ENCODE data around the gene TARBP1. TPM values are rescaled to one million over a fixed set of nuclear protein-coding genes. Genes with fewer than 3 reads are reported as not detected.

The TARBP1 gene
- total and polyA plus RNA-seq, 2 of the 13 experiments (the other 11 are each of a cell fraction or from before 2014, with no cell fraction given), result 37.7 to 67.0 TPM

- in situ Hi-C loops (cut with HindIII; ENCODE audit: extremely low pct_ligation_motif_present, low pct_unique_long_range_greater_than_20kb), result no loop called here
- intact Hi-C loops (cut with micrococcal nuclease; ENCODE audit: unreplicated experiment), result loop anchor here (10.0 kb wide), 1 partner anchor 926 kb away; no protein-coding TSS in a partner anchor
- H3K9ac ChIP-seq (ENCODE audit: insufficient read depth, low read depth, low read length), result no peak overlapping the region
- H3K4me1 ChIP-seq (ENCODE audit: insufficient read depth, low read length), result peaks cover 26% of the 10 kb centered on the region
- ATAC-seq (no peak), FAIRE-seq (no peak), DNase-seq (ENCODE audit: low spot score) (no peak)
- H3K4me2 ChIP-seq (ENCODE audit: low read depth, low read length), result peak overlapping the region; percentile 72; the same call in 1 of the 2 replicates
- CTCF ChIA-PET (ENCODE audit: low intra/inter-chr PET ratio, low total read pairs), result no interaction called here
- WGBS (ENCODE audit: low lambda C conversion rate), result 69% methylated on average over 9 of the region's 9 CpGs
- H3K27ac ChIP-seq (ENCODE audit: extremely low read length, insufficient read depth, low read length), result no peak overlapping the region
- no peaks in the 10 kb centered on the region for H4K20me1 ChIP-seq (ENCODE audit: insufficient read depth, low read length)
- POLR2A ChIA-PET, result interaction anchor here (1.0 to 1.8 kb wide), 4 partner anchors 9 to 236 kb away, joined by 3 to 11 read pairs (median 6); partner anchors contain the start of gene TARBP1
- H3K36me3 ChIP-seq (replicated peaks in 1 of 2; ENCODE audit: control insufficient read depth in 1 of 2, insufficient read depth in 2 of 2, low read length in 2 of 2), result no peaks in the 10 kb centered on the region
- no peak overlapping the region for H3K4me3 ChIP-seq (replicated peaks in 1 of 3; ENCODE audit: insufficient read depth in 1 of 3, low read depth in 2 of 3, low read length in 3 of 3)
- H3K79me2 ChIP-seq (ENCODE audit: insufficient read depth, low read length), result no peaks in the 10 kb centered on the region
- H3K27me3 ChIP-seq (ENCODE audit: control insufficient read depth in 1 of 2, insufficient read depth in 2 of 2, low read length in 2 of 2), result 0 out of 5 replicates have a peak, but pooled peaks cover 0 to 1% of the 10 kb centered on the region in 2 experiments
- no peak for TF ChIP-seq ZNF441 (CRISPR knock-in tag; IDR thresholded peaks at IDR 0.05; ENCODE audit: borderline replicate concordance)
- no peak for TF ChIP-seq ZNF274 (CRISPR knock-in tag; IDR thresholded peaks at IDR 0.05)
- TF ChIP-seq KLF11 (CRISPR knock-in tag; IDR thresholded peaks at IDR 0.05), result no peak
- no peak for TF ChIP-seq ZNF652 (CRISPR knock-in tag; IDR thresholded peaks at IDR 0.05; ENCODE audit: borderline replicate concordance, low read depth)
- TF ChIP-seq IRF2 (CRISPR knock-in tag; IDR thresholded peaks at IDR 0.05), result no peak
- no peak for TF ChIP-seq KLF16 (CRISPR knock-in tag; IDR thresholded peaks at IDR 0.05)
- TF ChIP-seq DMAP1 (CRISPR knock-in tag; IDR thresholded peaks at IDR 0.05), result no peak
- TF ChIP-seq YEATS2 (CRISPR knock-in tag; IDR thresholded peaks at IDR 0.05; ENCODE audit: borderline replicate concordance), result no peak
- TF ChIP-seq ZNF678 (CRISPR knock-in tag; IDR thresholded peaks at IDR 0.05), result no peak
- TF ChIP-seq DMTF1 (CRISPR knock-in tag; IDR thresholded peaks at IDR 0.05), result no peak
- no peak for TF ChIP-seq RBAK (CRISPR knock-in tag; IDR thresholded peaks at IDR 0.05)
- no peak for TF ChIP-seq ZNF773 (CRISPR knock-in tag; IDR thresholded peaks at IDR 0.05; ENCODE audit: borderline replicate concordance)
- no peak for TF ChIP-seq HNRNPH1 (optimal IDR thresholded peaks at IDR 0.05; ENCODE audit: low read depth, low read length)
- no peak for TF ChIP-seq SP2 (CRISPR knock-in tag; IDR thresholded peaks at IDR 0.05)
- TF ChIP-seq IKZF4 (CRISPR knock-in tag; IDR thresholded peaks at IDR 0.05; ENCODE audit: borderline replicate concordance, low read depth, not compliant biosample characterization), result no peak
- no peak for TF ChIP-seq ZNF746 (CRISPR knock-in tag; IDR thresholded peaks at IDR 0.05)
- TF ChIP-seq DDIT3 (CRISPR knock-in tag; IDR thresholded peaks at IDR 0.05), result no peak
- no peak for TF ChIP-seq SMYD3 (CRISPR knock-in tag; IDR thresholded peaks at IDR 0.05)
- TF ChIP-seq ZNF317 (CRISPR knock-in tag; IDR thresholded peaks at IDR 0.05), result no peak
- H2AFZ ChIP-seq (ENCODE audit: low read length), result no peak overlapping the region
- no peaks in the 10 kb centered on the region for H3K9me3 ChIP-seq (ENCODE audit: low read length)
- no TSS peak for BruUV-seq (replicated peaks)
Observed at GRCh38 chr1:234488054-234489006, 9.4 kb upstream of the TARBP1 start.
